Myocyte (in vitro differentiated cells): ENCODE measurements around the gene NUP107. TPM values are rescaled to one million over a fixed set of nuclear protein-coding genes. Genes with fewer than 3 reads are reported as not detected.
"Not testable (repeated sequence)": the region's sequence is repeated elsewhere in the genome, so short reads cannot be mapped to it uniquely, and the experiment has no call there.

ENCODE experiments used
- DNase-seq: peaks from one replicate; pipeline ENCODE4 v3.0.0-alpha.2; 2012; ENCODE audit warnings: low read depth
- polyA plus RNA-seq: library from polyadenylated mRNA; unstranded; fragments of >200 nt; gene quantifications from one replicate; pipeline ENCODE4 v1.2.1, GENCODE V29; 2012; ENCODE audit warnings: missing spikeins
- total RNA-seq: library from RNA; depleted of rRNA; stranded (reverse); fragments of >200 nt; gene quantifications from 2 replicates; pipeline ENCODE4 v1.2.3, GENCODE V29; 2014

Gene NUP107
- 43.8 and 45.4 TPM in 2 replicates for total RNA-seq
- 13.8 TPM for polyA plus RNA-seq

DNA sequence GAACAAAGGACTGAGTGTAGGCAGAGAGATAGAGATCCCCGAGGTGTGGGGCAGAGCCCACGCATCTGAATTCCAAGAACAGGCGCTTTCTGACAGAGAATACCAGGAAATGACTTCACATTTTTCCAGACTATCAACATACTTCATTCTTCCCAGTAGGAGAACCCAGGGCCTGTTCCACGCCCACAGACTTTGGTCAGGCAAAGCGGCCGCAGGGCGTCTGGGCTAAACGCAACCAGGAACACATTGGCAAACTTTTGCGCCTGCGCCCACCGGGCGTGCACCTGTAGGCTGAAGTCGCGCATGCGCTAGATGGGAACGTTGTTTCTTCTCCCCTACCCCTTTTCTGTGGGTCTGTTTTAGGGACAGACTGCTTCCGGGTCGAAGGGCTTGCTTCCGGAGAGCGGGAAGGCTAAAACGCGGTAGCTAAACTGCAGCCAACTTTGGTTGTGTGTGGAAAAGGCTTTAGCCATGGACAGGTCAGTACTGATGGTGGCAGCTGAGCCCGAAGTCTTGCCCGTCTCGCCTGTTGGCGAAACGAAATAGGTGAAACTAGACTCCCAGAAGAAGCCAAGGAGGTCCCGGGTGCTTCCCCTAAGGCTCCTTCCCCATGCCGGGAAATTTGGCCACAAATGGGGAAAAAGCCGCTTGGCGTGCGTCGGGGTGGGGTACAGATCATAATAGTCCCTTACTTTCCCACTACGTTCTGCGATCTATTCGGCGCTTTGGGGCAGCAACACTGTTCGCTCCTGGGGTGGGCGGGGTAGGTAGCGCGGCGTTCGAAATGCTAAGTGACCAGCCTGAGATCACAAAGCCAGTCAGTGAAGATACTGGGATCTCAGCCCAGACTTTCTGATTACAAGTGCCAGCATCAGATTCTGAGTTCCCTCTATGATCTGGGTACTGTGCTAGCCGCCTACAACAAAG, at the start of gene NUP107:
Gene NUP107, plus strand, starts transcription at position 384 of the 927 bp plus-strand sequence. Its CDS starts 88 bp downstream, at position 472.
- peak; percentile 99 for DNase-seq

DNA sequence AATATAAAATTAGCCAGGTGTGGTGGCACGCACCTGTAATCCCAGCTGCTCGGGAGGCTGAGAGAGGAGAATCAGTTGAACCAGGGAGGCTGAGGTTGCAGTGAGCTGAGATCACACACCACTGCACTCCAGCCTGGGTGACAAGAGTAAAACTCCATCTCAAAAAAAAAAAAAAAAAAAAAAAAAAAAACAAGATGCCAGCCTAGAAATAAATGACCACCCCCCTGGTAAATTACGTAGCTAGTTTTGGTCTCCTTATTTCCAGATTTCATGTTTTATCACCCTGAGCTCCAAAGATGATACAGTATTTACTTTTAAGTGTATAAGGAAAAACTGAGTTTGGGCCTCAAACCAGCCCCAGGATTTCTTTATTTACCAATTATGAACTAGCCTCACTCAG, 49.3 kb upstream of the NUP107 start:
- DNase-seq: not testable (repeated sequence)

DNA sequence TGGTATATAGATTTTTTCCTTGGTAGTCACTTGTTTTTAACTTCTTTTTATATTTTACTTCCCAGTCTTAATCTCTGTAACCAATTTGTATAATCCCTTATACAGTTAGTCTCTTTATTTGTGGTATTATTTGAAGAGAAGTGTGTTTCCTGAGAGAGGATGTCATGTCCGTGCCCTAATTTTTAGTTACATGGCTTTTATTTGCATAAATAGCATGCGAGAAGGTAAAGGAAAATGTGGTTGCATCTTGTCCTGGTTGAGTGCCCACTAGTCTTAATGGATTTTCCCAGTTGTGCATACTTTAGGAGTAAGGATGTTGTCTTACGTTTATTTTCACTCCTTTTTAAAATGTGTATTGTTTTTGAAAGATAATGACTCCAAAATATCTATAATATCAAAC, 48.6 kb upstream of the NUP107 start:
- DNase-seq: no peak

DNA sequence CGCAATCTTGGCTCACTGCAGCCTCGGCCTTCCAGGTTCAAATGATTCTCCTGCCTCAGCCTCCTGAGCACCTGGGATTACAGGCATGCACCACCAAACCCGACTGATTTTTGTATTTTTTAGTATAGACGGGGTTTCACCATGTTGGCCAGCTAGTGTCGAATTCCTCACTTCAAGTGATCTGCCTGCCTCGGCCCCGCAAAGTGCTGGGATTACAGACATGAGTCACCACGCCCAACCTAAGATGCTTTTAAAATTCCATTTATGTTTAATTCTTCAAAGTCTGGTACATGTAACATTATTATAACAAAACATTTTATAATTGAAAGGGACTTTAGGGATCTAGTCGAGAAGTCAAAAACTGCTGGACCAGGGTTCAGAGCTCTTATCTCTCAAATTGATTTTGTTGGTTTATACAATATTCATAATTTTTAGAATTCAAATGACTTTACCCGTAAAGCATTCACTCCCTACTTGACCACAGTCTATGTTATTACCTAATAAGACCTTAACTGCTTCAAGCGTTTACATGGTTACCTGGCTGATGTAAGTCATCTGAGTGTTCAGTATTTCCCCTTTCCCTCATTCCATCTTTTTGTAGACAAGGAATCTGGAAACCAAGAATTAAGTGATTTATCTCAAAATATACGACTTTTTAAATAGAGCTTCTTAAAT, 47.9 kb upstream of the NUP107 start:
- DNase-seq: no peak

DNA sequence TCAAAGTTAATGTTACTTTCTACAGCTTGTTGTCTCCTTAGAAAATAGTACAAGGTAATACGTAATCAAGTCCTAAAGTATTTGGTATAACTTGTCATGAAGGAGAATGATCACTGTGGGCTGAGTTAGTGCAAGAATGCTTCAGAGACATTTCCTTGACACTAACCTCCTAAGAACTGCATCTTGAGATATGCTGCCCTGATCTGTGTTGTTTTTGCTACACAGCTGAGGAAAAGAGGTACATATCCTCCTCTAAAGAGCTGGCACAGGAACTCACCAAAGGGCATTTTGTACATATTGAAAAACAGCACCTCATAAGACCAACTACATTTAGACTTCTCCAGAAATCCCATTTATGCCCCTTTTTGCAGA, 47.4 kb upstream of the NUP107 start:
- DNase-seq: no peak

DNA sequence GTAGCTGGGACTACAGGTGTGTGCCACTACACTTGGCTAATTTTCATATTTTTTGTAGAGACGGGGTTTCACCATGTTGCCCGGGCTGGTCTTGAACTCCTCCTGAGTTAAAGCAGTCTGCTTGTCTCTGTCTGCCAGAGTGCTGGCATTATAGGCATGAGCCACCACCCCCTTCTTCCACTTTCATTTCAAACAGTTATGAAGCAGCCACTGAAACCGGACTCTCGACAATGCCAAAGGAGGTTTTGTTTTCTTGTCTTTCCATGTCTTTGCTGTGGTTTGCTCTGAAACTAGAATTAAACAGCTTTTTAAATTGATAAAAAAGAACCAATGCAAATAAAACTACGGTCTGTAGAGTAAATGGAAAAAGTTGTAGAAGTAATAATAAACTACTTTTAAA, 45.6 kb upstream of the NUP107 start:
- DNase-seq: no peak

DNA sequence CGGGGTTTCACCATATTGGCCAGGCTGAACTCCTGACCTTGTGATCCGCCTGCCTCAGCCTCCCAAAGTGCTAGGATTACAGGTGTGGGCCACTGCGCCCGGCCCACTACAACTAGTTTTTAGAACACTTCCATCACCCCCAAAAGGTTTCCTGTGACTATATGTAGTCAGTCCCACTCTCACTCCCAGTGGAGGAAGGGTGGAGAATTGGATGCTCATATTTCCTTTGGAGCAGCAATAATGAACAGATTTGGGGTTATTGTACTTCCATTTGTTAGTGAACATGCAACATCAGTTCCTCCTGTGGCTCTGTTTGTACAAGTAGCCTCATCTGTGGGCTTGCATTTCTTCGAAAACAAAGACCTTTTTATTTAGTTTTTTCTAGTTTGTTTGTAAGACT, 40.3 kb upstream of the NUP107 start:
- DNase-seq: no peak

DNA sequence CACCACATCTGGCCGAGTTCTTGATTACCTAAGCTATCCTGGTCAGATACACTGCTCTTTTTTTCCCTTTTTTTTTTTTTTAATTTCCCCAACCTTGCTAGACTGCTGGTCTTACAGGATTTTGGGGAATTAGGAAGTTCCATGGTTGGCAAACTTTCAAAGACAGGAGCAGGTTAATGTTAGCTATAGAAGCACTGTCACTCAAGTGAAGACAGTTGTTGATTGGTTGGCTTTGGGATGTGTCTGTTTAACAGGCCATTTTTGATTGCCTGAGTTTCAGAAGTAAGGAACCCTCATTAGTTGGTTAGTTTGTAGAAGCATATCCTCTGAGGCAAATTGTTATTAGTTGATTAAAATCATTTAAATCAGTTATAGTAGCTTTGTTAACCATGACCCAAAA, 39.3 kb upstream of the NUP107 start:
- DNase-seq: no peak

DNA sequence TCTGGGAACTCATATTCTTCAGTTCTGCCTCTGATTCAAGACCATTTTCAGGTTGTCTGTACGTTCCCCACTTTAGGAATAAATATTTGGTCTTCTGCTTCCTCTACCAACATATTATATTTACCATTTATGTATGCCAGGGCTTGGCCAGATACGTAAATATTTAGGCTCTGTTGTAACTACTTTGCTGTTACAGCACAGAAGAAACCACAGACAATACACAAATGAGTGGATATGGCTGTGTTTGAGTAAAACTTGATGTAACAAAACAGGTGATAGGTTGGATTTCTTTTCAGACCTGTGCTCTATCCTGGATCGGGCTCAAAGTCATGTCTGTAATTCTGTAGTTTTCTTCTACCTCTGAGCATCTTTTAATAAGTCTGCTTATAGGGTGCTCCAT, 38.6 kb upstream of the NUP107 start:
- no peak for DNase-seq

DNA sequence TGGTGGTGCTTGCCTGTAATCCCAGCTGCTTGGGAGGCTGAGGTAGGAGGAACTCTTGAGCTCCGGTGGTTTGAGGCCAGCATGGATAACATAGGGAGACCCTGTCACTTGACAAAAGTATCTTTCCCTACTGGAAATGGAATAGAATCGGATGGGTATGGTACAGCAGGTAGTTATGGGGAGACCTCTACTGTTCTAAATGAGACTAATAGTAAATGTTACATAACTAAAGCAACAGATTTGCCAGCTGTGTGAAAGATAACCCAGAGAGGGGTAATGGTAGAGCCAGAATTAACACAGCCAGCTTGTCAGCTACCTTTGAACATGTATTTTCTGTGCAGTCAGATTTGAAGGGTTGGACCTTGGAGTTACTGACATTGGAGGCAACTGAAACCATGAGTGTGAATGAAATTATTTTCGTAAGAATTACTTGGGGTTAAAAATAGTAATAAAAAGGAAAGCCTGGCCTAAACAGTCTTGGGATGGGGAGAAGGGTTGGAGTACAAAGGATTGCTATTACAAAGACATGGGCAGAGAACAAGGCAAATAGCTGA, 21.7 kb upstream of the NUP107 start:
- DNase-seq: peak; percentile 6

DNA sequence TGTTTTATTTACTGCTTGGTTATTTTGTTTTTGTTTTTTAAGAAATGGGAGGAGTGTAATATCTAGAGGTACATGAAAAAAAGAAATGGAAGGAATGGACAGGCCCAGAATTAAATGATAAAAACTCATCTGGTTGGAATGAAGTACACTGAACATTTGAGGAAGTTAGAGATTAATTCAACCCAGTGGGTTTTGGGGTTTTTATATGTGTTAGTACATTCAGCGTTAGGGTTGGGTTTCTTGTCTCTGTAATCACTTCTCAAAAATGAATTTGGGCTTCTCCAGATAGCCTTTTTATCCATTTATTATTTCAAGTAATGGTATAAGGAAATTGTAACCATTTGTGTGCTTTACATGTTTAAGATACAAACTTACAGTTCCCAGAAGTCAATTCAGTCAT, 19.5 kb upstream of the NUP107 start:
- no peak for DNase-seq

DNA sequence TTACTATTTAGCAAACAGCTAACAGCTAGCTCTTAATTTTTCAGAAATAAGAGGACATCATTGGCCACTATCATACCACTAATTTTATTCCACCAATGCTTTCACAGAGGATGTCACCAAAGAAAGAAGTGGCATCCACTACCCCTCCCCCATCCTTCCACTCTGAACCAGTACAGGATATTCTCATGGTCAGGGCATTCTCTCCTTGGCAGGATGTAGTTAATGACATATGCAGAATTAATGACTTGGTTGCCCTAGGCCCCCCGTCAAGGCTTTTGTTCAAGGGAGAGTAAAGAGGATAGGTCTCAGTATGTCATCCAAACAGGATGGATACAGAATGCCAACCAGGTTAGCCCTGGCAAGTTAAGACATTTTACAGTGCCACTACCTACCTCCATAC, 18.9 kb upstream of the NUP107 start:
- no peak for DNase-seq

DNA sequence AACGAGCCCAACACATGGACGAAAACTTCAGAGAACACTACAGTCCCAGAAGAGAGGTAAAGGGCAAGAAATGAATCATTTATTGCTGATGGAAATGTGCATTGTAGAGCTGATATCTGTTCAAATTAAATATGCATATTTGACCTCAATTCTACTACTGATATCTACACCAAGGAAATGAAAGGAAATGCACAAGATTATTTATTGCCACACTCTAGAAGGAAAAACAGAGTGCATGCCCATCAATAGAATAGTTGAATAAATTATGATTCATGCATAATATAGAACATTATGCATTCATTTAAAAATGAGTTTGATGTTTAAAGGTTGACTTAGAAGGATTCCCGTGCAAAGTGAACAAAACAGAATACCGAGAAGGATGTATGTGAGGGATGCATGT, 15.6 kb upstream of the NUP107 start:
- no peak for DNase-seq

DNA sequence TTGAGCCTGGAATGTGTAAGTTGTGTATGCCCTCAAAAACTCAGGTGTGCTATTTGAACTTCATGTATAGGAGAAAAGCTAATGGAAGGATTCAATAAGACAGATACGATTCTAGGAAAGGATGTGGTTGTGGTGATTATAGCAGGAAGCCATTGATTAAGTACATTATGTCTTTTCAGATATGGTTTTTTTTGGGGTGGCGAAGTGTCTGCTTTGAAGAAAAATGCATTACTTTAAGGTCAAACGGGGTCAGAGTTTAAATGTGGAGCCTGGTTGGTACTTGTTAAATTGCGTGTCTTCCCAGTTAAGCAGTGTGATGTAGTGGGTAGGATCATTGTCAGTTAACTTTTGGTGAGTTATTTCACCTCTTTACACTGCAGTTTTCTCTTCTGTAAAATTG, 13.0 kb upstream of the NUP107 start:
- no peak for DNase-seq

DNA sequence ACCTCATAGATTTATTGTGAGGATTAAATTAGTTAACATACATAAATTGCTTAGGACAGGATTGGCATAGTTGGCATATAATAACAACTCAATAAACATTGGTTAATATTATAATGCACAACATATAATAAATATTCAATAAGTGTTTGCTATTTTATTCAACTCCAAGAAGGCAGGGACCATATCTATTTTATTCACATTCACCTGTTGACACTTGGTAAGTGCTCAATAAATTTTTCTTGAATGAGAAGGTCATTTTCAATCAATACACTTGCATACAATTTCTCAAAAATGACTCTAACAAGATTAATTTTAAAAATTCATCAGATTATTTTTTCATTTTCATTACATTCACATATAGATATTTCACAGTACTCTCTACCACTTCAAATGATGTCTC, 12.4 kb upstream of the NUP107 start:
- DNase-seq: no peak

DNA sequence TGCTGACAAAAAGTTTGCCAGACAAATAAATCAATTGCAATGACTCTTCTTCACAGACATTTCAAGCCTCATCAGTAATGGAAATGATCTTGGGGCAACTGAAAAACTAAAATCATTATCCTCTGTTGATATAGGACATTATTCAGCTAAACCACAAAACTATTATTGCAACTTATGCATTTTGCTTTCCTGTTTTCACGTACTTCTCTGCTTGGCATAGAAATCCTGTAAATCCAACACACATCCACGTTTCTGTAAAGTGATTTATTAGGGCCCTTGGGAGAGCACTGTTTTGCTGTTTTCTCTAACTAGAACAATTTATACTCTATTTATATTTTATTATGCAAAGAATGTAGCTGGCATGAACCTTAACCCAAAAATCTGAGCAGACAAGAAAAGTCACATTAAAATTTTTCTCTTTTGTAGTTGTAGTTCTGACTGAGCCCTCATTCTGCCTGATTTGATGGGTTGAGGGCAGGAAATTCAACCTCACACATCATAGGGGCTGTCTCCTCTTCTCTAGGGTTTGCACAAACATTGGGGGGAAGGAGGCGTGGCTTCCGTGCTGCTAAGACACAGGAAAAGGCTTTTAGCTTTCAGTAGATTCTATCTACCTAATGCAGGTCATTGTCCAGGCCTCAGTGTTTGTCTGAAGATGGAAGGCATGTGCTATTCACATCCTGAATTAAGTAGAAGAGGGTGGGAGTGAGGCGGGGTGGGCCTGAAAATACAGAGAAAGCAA, 11.5 kb upstream of the NUP107 start:
- DNase-seq: no peak

DNA sequence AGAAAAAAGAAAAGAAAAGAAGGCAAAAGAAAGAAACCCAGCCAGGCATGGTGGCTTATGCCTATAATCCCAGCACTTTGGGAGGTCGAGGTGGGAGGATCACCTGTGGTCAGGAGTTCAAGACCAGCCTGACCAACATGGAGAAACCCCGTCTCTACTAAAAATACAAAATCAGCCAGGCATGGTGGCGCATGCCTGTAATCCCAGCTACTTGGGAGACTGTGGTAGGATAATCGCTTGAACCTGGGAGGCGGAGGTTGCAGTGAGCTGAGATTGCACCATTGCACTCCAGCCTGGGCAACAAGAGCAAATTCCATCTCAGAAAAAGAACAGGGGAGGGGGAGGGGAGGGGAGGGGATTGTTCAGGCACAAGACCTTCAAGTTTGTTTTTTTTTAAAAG, 9.9 kb upstream of the NUP107 start:
- DNase-seq: not testable (repeated sequence)

DNA sequence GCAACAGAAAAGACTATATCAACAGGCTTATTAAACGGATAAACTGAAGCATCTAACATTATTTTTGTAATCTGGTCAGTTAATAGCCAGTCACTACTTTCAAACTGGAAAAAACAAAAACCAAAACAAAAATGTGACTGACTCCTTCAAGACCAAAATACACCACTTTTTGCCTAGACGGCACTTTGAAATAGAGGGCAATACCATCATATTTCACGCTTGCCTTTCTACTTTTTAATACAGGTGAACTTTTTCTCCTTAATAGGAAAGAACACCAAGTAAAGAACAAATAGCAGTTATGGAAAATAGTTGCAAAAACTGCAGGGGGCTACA, 550 bp upstream of the NUP107 start:
- DNase-seq: no peak

DNA sequence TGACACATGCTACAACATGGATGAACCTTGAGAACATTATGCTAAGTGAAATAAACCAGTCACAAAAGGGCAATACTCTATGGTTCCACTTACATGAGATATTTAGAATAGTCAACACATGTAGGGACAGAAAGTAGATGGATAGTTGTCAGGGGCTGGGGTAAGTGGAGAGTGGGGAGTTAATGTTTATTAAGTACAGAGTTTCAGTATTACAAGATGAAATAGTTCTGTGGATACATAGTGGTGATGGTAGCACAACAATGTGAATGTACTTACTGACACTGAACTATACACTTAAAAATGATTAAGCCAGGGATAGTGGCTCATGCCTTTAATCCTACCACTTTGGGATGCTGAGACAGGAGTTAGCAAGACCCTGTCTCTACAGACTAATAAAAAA, 8.7 kb downstream of the NUP107 start:
- DNase-seq: no peak

DNA sequence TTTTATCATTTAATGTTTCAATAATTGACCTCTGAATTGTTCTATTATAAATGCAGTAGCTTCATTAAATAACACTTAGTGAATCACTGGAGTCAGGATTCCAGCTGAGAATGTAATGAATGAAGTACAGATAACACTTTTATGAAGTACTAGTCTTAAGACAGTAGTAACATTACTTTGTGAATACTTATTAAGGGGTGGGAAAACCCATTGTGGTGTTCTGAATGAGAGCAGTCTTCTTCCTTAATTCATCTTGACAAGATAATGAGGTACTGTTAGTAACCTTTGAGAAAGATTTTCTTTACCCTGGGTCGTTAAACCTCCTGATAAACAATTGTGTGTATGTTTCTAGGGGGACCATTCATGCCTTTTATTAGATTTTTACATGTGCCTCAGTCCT, 12.7 kb downstream of the NUP107 start:
- DNase-seq: no peak

DNA sequence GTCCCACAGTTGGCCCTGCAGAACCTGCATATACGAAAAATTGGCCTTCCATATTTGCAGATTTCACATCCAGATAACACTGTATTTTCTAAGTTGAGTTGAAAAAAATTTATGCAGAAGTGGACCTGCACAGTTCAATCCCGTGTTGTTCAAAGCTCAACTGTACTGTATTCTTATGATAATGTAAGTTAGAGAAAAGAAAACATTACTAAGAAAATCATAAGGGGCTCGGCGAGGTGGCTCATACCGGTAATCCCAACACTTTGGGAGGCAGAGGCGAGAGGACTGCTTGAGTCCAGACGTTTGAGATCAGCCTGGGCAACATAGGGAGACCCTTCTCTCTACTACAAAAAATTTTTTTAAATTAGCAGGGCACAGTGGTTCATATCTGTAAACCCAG, 41.0 kb downstream of the NUP107 start:
- DNase-seq: no peak

DNA sequence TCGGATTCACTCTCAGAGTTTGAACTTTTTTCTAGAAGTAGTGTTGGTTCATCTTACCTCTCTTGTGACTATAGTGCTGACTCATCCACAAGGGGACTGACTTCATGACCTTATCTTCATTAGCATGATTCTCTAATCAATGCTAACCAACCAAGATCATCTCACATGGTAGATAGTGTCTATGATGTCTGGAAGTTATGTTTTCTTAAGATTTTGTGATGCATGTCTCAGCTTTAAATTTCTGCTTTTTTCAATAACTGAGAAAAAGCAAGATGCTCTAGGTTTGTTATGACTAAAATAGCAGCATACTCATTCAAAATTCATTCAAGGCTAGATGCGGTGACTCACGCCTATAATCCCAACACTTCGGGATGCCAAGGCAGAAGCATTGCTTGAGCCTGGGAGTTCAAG, 46.9 kb downstream of the NUP107 start:
- peak; percentile 59 for DNase-seq
